CD14-positive monocyte (primary cell): ENCODE measurements around the gene SMCP. TPM values are rescaled to one million over a fixed set of nuclear protein-coding genes. Genes with fewer than 3 reads are reported as not detected.

Experiments used
- DNase-seq, 3 donors: peaks; one replicate each; pipeline ENCODE4 v3.0.0-alpha.2; 2011 to 2022
- H2AFZ ChIP-seq: 2 replicates; pipeline ENCODE4 v1.6.0; 2012; ENCODE audit warnings: mild to moderate bottlenecking, low read depth, low read length, inconsistent platforms; ENCODE audit not compliant: insufficient read depth, poor library complexity, severe bottlenecking
- H3K27ac ChIP-seq, 2 donors: 1 replicate in 1 of 2; 2 replicates in 1 of 2; pipeline ENCODE4 v1.5.1; 2012 to 2013; ENCODE audit warnings: low read length in 2 of 2, control low read depth in 1 of 2, inconsistent platforms in 1 of 2, low read depth in 1 of 2, mild to moderate bottlenecking in 1 of 2
- H3K27me3 ChIP-seq, 2 donors: one replicate each; pipeline versions ENCODE4 v1.6.0 to v1.6.1; 2011 to 2013; ENCODE audit warnings: low read length in 2 of 2; ENCODE audit not compliant: control insufficient read depth in 2 of 2, insufficient read depth in 2 of 2
- H3K36me3 ChIP-seq, 2 donors: replicated peaks in 1 of 2; 1 replicate in 1 of 2; 2 replicates in 1 of 2; pipeline versions ENCODE4 v1.5.1 to v1.6.1; 2012 to 2013; ENCODE audit warnings: low read length in 2 of 2, control low read depth in 1 of 2, inconsistent platforms in 1 of 2, mild to moderate bottlenecking in 1 of 2; ENCODE audit not compliant: insufficient read depth in 2 of 2, control insufficient read depth in 1 of 2
- H3K4me1 ChIP-seq, 2 donors: 1 replicate in 1 of 2; 2 replicates in 1 of 2; pipeline versions ENCODE4 v1.5.1 to v1.6.1; 2012 to 2013; ENCODE audit warnings: low read length in 2 of 2, control low read depth in 1 of 2, inconsistent platforms in 1 of 2, mild to moderate bottlenecking in 1 of 2, moderate library complexity in 1 of 2; ENCODE audit not compliant: insufficient read depth in 2 of 2, control insufficient read depth in 1 of 2
- H3K4me2 ChIP-seq: replicated peaks from 2 replicates; pipeline ENCODE3; 2012; ENCODE audit warnings: low read length, moderate library complexity, mild to moderate bottlenecking; ENCODE audit not compliant: poor library complexity, severe bottlenecking; ENCODE audit errors: extremely low read depth
- H3K4me3 ChIP-seq, 3 experiments: fragments of 200-600 bp in 1 of 3; sonication (generic) in 1 of 3; replicated peaks in 1 of 3; 1 replicate in 2 of 3; 2 replicates in 1 of 3; pipeline ENCODE4 v1.5.1; 2011 to 2013; ENCODE audit warnings: low read length in 3 of 3, mild to moderate bottlenecking in 3 of 3, control low read depth in 2 of 3, low read depth in 2 of 3, inconsistent platforms in 1 of 3, moderate library complexity in 1 of 3
- H3K79me2 ChIP-seq: 2 replicates; pipeline ENCODE4 v1.6.0; 2012; ENCODE audit warnings: mild to moderate bottlenecking, control low read depth, inconsistent platforms, low read length, moderate library complexity; ENCODE audit not compliant: insufficient read depth
- H3K9ac ChIP-seq: 2 replicates; pipeline ENCODE4 v1.6.0; 2017; ENCODE audit warnings: low read length, mild to moderate bottlenecking; ENCODE audit not compliant: insufficient read depth, poor library complexity, severe bottlenecking
- H3K9me3 ChIP-seq, 2 donors: replicated peaks in 1 of 2; 1 replicate in 1 of 2; 2 replicates in 1 of 2; pipeline versions ENCODE4 v1.5.1 to v1.6.1; 2012 to 2013; ENCODE audit warnings: low read length in 2 of 2, control low read depth in 1 of 2; ENCODE audit not compliant: control insufficient read depth in 1 of 2, insufficient read depth in 1 of 2
- H4K20me1 ChIP-seq: 2 replicates; pipeline ENCODE4 v1.6.0; 2012; ENCODE audit warnings: mild to moderate bottlenecking, low read length, control low read depth, moderate library complexity; ENCODE audit not compliant: insufficient read depth
- H3K27ac Mint-ChIP-seq, 7 donors: one replicate each; pipeline ENCODE4 v1.8.0; 2020; ENCODE audit warnings: mild to moderate bottlenecking in 7 of 7, mixed read lengths in 7 of 7, moderate library complexity in 6 of 7, inconsistent platforms in 2 of 7
- H3K27me3 Mint-ChIP-seq, 3 donors: one replicate each; pipeline ENCODE4 v1.8.0; 2021 to 2022; ENCODE audit warnings: low read depth in 3 of 3, mild to moderate bottlenecking in 3 of 3, mixed read lengths in 3 of 3, moderate library complexity in 3 of 3, inconsistent platforms in 1 of 3
- H3K36me3 Mint-ChIP-seq, 2 donors: one replicate each; pipeline ENCODE4 v1.8.0; 2020; ENCODE audit warnings: mixed read lengths in 2 of 2, inconsistent platforms in 1 of 2, mild to moderate bottlenecking in 1 of 2
- H3K4me1 Mint-ChIP-seq: one replicate; pipeline ENCODE4 v1.8.0; 2020; ENCODE audit warnings: mild to moderate bottlenecking, mixed read lengths
- H3K4me3 Mint-ChIP-seq, 2 donors: one replicate each; pipeline ENCODE4 v1.8.0; 2020; ENCODE audit warnings: mild to moderate bottlenecking in 2 of 2, mixed read lengths in 2 of 2, moderate library complexity in 1 of 2
- H3K9me3 Mint-ChIP-seq, 7 donors: one replicate each; pipeline ENCODE4 v1.8.0; 2020 to 2022; ENCODE audit warnings: mixed read lengths in 7 of 7, mild to moderate bottlenecking in 6 of 7, moderate library complexity in 6 of 7, inconsistent platforms in 2 of 7
- WGBS: methylation state at CpG from one replicate; pipeline ENCODE4 v1.1.5; 2013; ENCODE audit warnings: missing lambda C conversion rate; ENCODE audit not compliant: insufficient coverage; 5-methylcytosine and 5-hydroxymethylcytosine counted together
- intact Hi-C, 2 donors: fragments of 100-400 bp; cut with micrococcal nuclease; formaldehyde crosslinking; loops; one replicate each; pipeline versions ENCODE4 v1.15.0 to v1.15.1; 2023
- polyA plus RNA-seq, 3 donors: library from polyadenylated mRNA; depleted of rRNA in 1 of 3; unstranded in 2 of 3; stranded (reverse) in 1 of 3; fragments of 300-500 nt in 2 of 3; fragments of >200 nt in 1 of 3; fragmentation: Illumina TruSeq in 2 of 3; gene quantifications; 1 replicate in 2 of 3; 2 replicates in 1 of 3; pipeline ENCODE4 v1.2.3, GENCODE V29; 2012 to 2021
- TF ChIP-seq, protein P1 (sequence below): fragments of 200-600 bp; IDR thresholded peaks from one replicate; pipeline ENCODE4 v1.8.0; 2022; ENCODE audit warnings: antibody characterized with exemption, mild to moderate bottlenecking

Gene SMCP
- polyA plus RNA-seq, 3 donors = not detected

DNA sequence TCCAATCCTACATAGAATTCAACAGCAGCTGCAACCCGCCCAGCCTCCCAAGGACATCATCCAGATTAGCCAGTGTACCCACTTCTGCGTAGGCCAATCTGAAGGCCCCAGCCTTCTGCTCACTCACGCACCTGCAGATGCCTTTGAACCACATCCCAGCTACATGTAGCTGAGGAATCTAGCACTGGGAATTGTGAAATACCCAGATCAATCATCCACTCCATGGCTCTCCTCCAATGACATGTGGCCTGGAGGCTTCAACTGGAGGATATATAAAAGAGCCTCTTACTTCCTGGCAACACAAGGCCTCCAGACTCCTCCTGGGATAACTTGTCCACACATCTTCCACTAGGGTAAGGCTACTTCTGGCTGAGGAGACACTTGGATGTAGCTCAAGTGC lies 35.6 kb upstream of the SMCP start, which contains the start of gene LCE6A:
Gene LCE6A, plus strand, starts transcription at position 301 of the 400 bp plus-strand sequence. CDS start 665 bp downstream, outside the sequence.
- H3K27me3 Mint-ChIP-seq = peaks cover 0 to 13% (median 5%) of the 10 kb centered on the region in 3 donors
- no peaks in the 10 kb centered on the region for H3K4me1 Mint-ChIP-seq
- no peak for DNase-seq
- TF ChIP-seq, protein P1, sequence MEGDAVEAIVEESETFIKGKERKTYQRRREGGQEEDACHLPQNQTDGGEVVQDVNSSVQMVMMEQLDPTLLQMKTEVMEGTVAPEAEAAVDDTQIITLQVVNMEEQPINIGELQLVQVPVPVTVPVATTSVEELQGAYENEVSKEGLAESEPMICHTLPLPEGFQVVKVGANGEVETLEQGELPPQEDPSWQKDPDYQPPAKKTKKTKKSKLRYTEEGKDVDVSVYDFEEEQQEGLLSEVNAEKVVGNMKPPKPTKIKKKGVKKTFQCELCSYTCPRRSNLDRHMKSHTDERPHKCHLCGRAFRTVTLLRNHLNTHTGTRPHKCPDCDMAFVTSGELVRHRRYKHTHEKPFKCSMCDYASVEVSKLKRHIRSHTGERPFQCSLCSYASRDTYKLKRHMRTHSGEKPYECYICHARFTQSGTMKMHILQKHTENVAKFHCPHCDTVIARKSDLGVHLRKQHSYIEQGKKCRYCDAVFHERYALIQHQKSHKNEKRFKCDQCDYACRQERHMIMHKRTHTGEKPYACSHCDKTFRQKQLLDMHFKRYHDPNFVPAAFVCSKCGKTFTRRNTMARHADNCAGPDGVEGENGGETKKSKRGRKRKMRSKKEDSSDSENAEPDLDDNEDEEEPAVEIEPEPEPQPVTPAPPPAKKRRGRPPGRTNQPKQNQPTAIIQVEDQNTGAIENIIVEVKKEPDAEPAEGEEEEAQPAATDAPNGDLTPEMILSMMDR = no peak
- H2AFZ ChIP-seq = no peak within 1 kb of the TSS
- H3K9ac ChIP-seq = no peak within 1 kb of the TSS
- intact Hi-C loops = no loop called here
- H3K27me3 ChIP-seq = no peaks in the 10 kb centered on the region
- no peaks in the 10 kb centered on the region for H3K36me3 Mint-ChIP-seq
- H3K4me1 ChIP-seq = no peaks in the 10 kb centered on the region
- H3K4me3 ChIP-seq = no peak within 1 kb of the TSS
- WGBS = 94% methylated on average over 2 of the region's 3 CpGs
- peaks cover 0 to 3% (median 0%) of the 10 kb centered on the region in 7 donors for H3K9me3 Mint-ChIP-seq
- no peak within 1 kb of the TSS for H3K4me2 ChIP-seq
- H3K4me3 Mint-ChIP-seq = no peak within 1 kb of the TSS
- no peaks in the 10 kb centered on the region for H3K36me3 ChIP-seq
- no peak within 1 kb of the TSS for H3K27ac ChIP-seq
- H3K27ac Mint-ChIP-seq = no peak within 1 kb of the TSS
- no peaks in the 10 kb centered on the region for H4K20me1 ChIP-seq
- H3K79me2 ChIP-seq = no peaks in the 10 kb centered on the region
- no peaks in the 10 kb centered on the region for H3K9me3 ChIP-seq

- no peaks in the 10 kb centered on the region for H3K27me3 ChIP-seq
- Mint-ChIP-seq H3K4me1 (no peaks in the 10 kb centered on the region), H3K27ac (no peak overlapping the region), H3K36me3 (no peaks in the 10 kb centered on the region), H3K4me3 (no peak overlapping the region), H3K27me3 (peaks cover 0 to 5% (median 1%) of the 10 kb centered on the region in 3 donors), H3K9me3 (peaks cover 0 to 8% (median 0%) of the 10 kb centered on the region in 7 donors)
- no peak for DNase-seq
- H3K27ac ChIP-seq = no peak overlapping the region
- no peak overlapping the region for H3K4me3 ChIP-seq
- no peak overlapping the region for H3K4me2 ChIP-seq
- H3K4me1 ChIP-seq = no peaks in the 10 kb centered on the region
- 70% methylated on average over 2 of the region's 2 CpGs for WGBS
- TF ChIP-seq, protein P1 = no peak
- no peaks in the 10 kb centered on the region for H3K36me3 ChIP-seq
- H3K79me2 ChIP-seq = no peaks in the 10 kb centered on the region
- H2AFZ ChIP-seq = no peak overlapping the region
- no peaks in the 10 kb centered on the region for H3K9me3 ChIP-seq
- H3K9ac ChIP-seq = no peak overlapping the region
- intact Hi-C loops = no loop called here
- no peaks in the 10 kb centered on the region for H4K20me1 ChIP-seq
Measured at GRCh38 chr1:152855661-152856060, 22.5 kb upstream of the SMCP start.
